ENCODE results near the gene TMEM259. TPM values are rescaled to one million over a fixed set of nuclear protein-coding genes. Genes with fewer than 3 reads are reported as not detected.

Gene TMEM259
- total and polyA plus RNA-seq, 2 of the 13 experiments (the other 11 are each of a cell fraction or from before 2014, with no cell fraction given), result 64.7 to 164 TPM

DNA sequence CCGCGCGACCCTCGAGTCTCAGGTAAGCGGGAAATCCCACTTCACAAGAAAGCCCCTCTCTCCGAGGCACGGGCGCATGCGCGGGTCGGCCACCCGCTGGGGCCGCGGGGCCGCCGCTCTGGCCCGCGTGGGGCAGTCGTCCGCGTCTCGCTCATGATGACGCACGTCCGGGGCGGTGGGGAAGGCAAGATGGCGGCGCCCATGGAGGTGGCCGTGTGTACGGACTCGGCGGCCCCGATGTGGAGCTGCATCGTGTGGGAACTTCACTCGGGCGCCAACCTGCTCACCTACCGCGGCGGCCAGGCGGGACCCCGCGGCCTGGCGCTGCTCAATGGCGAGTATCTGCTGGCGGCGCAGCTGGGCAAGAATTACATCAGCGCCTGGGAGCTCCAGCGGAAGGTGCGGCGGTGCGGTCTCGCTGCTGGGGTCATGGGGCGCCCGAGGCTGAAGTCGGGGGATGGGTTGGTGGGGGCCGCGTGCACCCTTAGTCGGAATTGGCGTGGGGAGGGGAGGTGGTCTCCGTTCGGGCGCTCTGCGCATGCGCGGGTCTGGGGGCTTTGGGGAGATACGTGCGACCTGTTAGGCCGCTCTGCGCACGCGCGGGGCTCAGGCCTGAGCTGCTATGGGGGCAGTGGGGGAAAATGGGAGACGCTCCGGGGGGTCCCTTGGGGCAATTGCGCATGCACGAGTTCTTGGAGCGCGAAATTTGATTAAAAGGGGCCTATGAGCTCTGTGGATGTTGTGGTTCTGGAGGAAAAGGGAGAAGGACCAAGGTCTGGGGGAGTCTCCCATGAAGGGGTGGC lies 36.6 kb downstream of the TMEM259 start, which contains the start of gene WDR18 (continued):
- TF ChIP-seq JDP2 (CRISPR knock-in tag; IDR thresholded peaks at IDR 0.05; ENCODE audit: borderline replicate concordance), result no peak
- no peak for TF ChIP-seq PAX8 (CRISPR knock-in tag; IDR thresholded peaks at IDR 0.05; ENCODE audit: borderline replicate concordance)
- TF ChIP-seq, protein P1, sequence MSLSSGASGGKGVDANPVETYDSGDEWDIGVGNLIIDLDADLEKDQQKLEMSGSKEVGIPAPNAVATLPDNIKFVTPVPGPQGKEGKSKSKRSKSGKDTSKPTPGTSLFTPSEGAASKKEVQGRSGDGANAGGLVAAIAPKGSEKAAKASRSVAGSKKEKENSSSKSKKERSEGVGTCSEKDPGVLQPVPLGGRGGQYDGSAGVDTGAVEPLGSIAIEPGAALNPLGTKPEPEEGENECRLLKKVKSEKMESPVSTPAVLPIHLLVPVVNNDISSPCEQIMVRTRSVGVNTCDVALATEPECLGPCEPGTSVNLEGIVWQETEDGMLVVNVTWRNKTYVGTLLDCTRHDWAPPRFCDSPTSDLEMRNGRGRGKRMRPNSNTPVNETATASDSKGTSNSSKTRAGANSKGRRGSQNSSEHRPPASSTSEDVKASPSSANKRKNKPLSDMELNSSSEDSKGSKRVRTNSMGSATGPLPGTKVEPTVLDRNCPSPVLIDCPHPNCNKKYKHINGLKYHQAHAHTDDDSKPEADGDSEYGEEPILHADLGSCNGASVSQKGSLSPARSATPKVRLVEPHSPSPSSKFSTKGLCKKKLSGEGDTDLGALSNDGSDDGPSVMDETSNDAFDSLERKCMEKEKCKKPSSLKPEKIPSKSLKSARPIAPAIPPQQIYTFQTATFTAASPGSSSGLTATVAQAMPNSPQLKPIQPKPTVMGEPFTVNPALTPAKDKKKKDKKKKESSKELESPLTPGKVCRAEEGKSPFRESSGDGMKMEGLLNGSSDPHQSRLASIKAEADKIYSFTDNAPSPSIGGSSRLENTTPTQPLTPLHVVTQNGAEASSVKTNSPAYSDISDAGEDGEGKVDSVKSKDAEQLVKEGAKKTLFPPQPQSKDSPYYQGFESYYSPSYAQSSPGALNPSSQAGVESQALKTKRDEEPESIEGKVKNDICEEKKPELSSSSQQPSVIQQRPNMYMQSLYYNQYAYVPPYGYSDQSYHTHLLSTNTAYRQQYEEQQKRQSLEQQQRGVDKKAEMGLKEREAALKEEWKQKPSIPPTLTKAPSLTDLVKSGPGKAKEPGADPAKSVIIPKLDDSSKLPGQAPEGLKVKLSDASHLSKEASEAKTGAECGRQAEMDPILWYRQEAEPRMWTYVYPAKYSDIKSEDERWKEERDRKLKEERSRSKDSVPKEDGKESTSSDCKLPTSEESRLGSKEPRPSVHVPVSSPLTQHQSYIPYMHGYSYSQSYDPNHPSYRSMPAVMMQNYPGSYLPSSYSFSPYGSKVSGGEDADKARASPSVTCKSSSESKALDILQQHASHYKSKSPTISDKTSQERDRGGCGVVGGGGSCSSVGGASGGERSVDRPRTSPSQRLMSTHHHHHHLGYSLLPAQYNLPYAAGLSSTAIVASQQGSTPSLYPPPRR (CRISPR knock-in tag; IDR thresholded peaks at IDR 0.05; ENCODE audit: borderline replicate concordance), result peak; percentile 46
- no peak for TF ChIP-seq ZNF484 (CRISPR knock-in tag; IDR thresholded peaks at IDR 0.05; ENCODE audit: borderline replicate concordance, low read depth)
- TF ChIP-seq POLR2AphosphoS5 (IDR thresholded peaks at IDR 0.05; ENCODE audit: low read depth, low read length), result peak; percentile 54
- peak; percentile 77 for TF ChIP-seq ZFY (CRISPR knock-in tag; IDR thresholded peaks at IDR 0.05)
- TF ChIP-seq MAFK (conservative IDR thresholded peaks at IDR 0.05 in 1 of 2, IDR thresholded peaks at IDR 0.05 in 1 of 2; ENCODE audit: low read length in 2 of 2), result no peak
- TF ChIP-seq AKAP8 (CRISPR knock-in tag; IDR thresholded peaks at IDR 0.05), result peak; percentile 95
- peak; percentile 59; the same call in 1 of the 2 replicates for TF ChIP-seq ZNF143 (CRISPR knock-in tag; IDR thresholded peaks at IDR 0.05)
- no peak for TF ChIP-seq KDM1A (CRISPR knock-in tag; IDR thresholded peaks at IDR 0.05)
- peak; percentile 59; the same call in 1 of the 2 replicates for TF ChIP-seq JUN (CRISPR knock-in tag; IDR thresholded peaks at IDR 0.05)
- TF ChIP-seq, protein P2, sequence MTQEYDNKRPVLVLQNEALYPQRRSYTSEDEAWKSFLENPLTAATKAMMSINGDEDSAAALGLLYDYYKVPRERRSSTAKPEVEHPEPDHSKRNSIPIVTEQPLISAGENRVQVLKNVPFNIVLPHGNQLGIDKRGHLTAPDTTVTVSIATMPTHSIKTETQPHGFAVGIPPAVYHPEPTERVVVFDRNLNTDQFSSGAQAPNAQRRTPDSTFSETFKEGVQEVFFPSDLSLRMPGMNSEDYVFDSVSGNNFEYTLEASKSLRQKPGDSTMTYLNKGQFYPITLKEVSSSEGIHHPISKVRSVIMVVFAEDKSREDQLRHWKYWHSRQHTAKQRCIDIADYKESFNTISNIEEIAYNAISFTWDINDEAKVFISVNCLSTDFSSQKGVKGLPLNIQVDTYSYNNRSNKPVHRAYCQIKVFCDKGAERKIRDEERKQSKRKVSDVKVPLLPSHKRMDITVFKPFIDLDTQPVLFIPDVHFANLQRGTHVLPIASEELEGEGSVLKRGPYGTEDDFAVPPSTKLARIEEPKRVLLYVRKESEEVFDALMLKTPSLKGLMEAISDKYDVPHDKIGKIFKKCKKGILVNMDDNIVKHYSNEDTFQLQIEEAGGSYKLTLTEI (CRISPR knock-in tag; conservative IDR thresholded peaks at IDR 0.05), result no peak
- TF ChIP-seq TEF (CRISPR knock-in tag; IDR thresholded peaks at IDR 0.05), result no peak
- no peak for TF ChIP-seq HMG20B (CRISPR knock-in tag; conservative IDR thresholded peaks at IDR 0.05)
- TF ChIP-seq ZNF281 (CRISPR knock-in tag; IDR thresholded peaks at IDR 0.05; ENCODE audit: borderline replicate concordance), result no peak
- TF ChIP-seq TOPORS (CRISPR knock-in tag; IDR thresholded peaks at IDR 0.05), result no peak
- TF ChIP-seq AHR (CRISPR knock-in tag; IDR thresholded peaks at IDR 0.05), result no peak
- TF ChIP-seq NRL (CRISPR knock-in tag; IDR thresholded peaks at IDR 0.05; ENCODE audit: borderline replicate concordance), result peak; percentile 95
- TF ChIP-seq ONECUT2 (CRISPR knock-in tag; IDR thresholded peaks at IDR 0.05), result no peak
- TF ChIP-seq GATA4 (IDR thresholded peaks at IDR 0.05; ENCODE audit: borderline replicate concordance, low read depth), result peak; percentile 38; the same call in 1 of the 2 replicates

All from HepG2 (cell line).